Measurements from ENCODE around the gene AP1G1. TPM values are rescaled to one million over a fixed set of nuclear protein-coding genes. Genes with fewer than 3 reads are reported as not detected.

AP1G1 gene
- total and polyA plus RNA-seq, 2 of the 8 experiments (the other 6 are each of a cell fraction or from before 2014, with no cell fraction given), result 43.9 to 68.4 TPM

DNA sequence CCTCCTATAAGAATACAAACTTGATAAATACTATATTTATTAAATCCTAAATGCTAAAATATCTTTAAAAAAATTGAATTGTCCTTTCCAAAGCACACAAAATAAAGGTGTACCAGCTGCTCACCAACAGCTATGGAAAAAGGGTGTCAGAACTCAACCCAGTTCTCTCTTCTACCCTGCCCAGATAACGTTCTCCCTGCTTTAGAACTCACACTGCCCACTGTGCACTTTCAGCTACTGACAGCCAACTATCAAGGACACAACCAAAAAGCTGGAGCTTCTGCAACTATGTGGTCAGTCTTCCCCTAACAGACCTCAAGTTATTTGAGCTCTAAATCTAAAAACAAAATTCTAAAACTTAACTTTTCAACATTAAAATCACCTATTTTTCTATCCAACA lies 13.7 kb downstream of the AP1G1 start:
- Histone ChIP-seq H4K20me1 (replicated peaks in 1 of 2; ENCODE audit: control insufficient read depth in 1 of 2, insufficient read depth in 2 of 2, low read length in 2 of 2) (peaks cover 0 to 5% of the 10 kb centered on the region in 2 experiments), H2BK15ac (ENCODE audit: low read length) (no peak overlapping the region), H2BK5ac (ENCODE audit: low read depth, low read length) (no peak overlapping the region), H2AFZ (ENCODE audit: low read length) (no peak overlapping the region), H3K18ac (ENCODE audit: extremely low read depth, low read length) (no peak overlapping the region), H2BK20ac (ENCODE audit: low read length) (no peak overlapping the region), H3K9me3 (ENCODE audit: insufficient read depth in 2 of 2, low read depth in 1 of 2, low read length in 1 of 2) (no peaks in the 10 kb centered on the region), H3K23ac (ENCODE audit: insufficient read length) (no peak overlapping the region), H4K8ac (ENCODE audit: extremely low read depth, insufficient read depth, low read length) (no peak overlapping the region), H3K4me1 (replicated peaks in 1 of 4; ENCODE audit: control insufficient read depth in 3 of 4, insufficient read depth in 4 of 4, low read length in 3 of 4) (no peaks in the 10 kb centered on the region), H4K91ac (replicated peaks; ENCODE audit: insufficient read length, low read length) (no peak overlapping the region), H3K79me1 (ENCODE audit: low read depth, low read length) (peaks cover 7% of the 10 kb centered on the region), H3K4me3 (ENCODE audit: extremely low read depth in 1 of 4, insufficient read depth in 2 of 4, low read depth in 3 of 4, low read length in 4 of 4) (no peak overlapping the region), H2AK5ac (ENCODE audit: low read depth, low read length) (no peak overlapping the region), H3K36me3 (ENCODE audit: control insufficient read depth in 2 of 4, insufficient read depth in 4 of 4, low read length in 3 of 4) (no peaks in the 10 kb centered on the region), H2BK12ac (ENCODE audit: low read depth, low read length) (no peak overlapping the region), H3K27ac (ENCODE audit: low read depth, low read length) (no peak overlapping the region), H3K27me3 (replicated peaks in 1 of 4; ENCODE audit: control insufficient read depth in 3 of 4, extremely low read depth in 1 of 4, insufficient read depth in 3 of 4, low read length in 3 of 4) (no peaks in the 10 kb centered on the region), H2BK120ac (replicated peaks; ENCODE audit: low read depth, low read length) (no peak overlapping the region), H4K5ac (ENCODE audit: insufficient read length, low read depth, low read length) (no peak overlapping the region), H3K4ac (replicated peaks; ENCODE audit: insufficient read length, low read depth, low read length) (no peak overlapping the region), H3K14ac (ENCODE audit: insufficient read length) (no peak overlapping the region), H3K4me2 (ENCODE audit: insufficient read depth in 1 of 2, low read depth in 2 of 2, low read length in 2 of 2) (no peak overlapping the region), H3K9ac (replicated peaks in 1 of 4; ENCODE audit: extremely low read depth in 1 of 4, low read depth in 3 of 4, low read length in 3 of 4) (no peak overlapping the region), H3K56ac (replicated peaks; ENCODE audit: insufficient read length, low read depth, low read length) (no peak overlapping the region), H3K23me2 (ENCODE audit: low read depth, low read length) (no peaks in the 10 kb centered on the region), H3K79me2 (ENCODE audit: control insufficient read depth in 1 of 2, insufficient read depth in 2 of 2, low read length in 2 of 2) (peaks cover 6 to 92% of the 10 kb centered on the region in 2 experiments)
- 71% methylated on average over 1 of the region's 1 CpG; no CpG with 5 or more reads in 1 of the 2 experiments for WGBS, 2 experiments (ENCODE audit: extremely low coverage in 1 of 2, insufficient coverage in 1 of 2, insufficient read length in 1 of 2, insufficient replicate concordance in 2 of 2, low coverage in 1 of 2, low lambda C conversion rate in 2 of 2, missing lambda C conversion rate in 1 of 2)
- TF ChIP-seq SIX5 (IDR thresholded peaks at IDR 0.05; ENCODE audit: low read depth, low read length) (no peak), RAD21 (IDR thresholded peaks at IDR 0.05 in 1 of 2, conservative IDR thresholded peaks at IDR 0.05 in 1 of 2; ENCODE audit: low read depth in 2 of 2, low read length in 2 of 2) (no peak), PHF8 (conservative IDR thresholded peaks at IDR 0.05; ENCODE audit: low read depth, low read length) (no peak), MAFK (IDR thresholded peaks at IDR 0.05; ENCODE audit: low read depth, low read length) (no peak), SIN3A (conservative IDR thresholded peaks at IDR 0.05 in 1 of 2, IDR thresholded peaks at IDR 0.05 in 1 of 2; ENCODE audit: low read depth in 1 of 2, low read length in 2 of 2) (no peak)
- DNase-seq (ENCODE audit: low read depth in 1 of 2, low spot score in 2 of 2) (no peak), FAIRE-seq (no peak)
- POLR2A ChIA-PET (ENCODE audit: partially characterized antibody), result interaction anchor here (0.8 to 1.6 kb wide), 4 partner anchors 10 to 51 kb away, joined by 3 read pairs; partner anchors contain the start of gene AP1G1
- CTCF ChIA-PET (ENCODE audit: partially characterized antibody), result no interaction called here
